Measurements from ENCODE around the gene ABCG1. TPM values are rescaled to one million over a fixed set of nuclear protein-coding genes. Genes with fewer than 3 reads are reported as not detected.

Gene ABCG1
- total and polyA plus RNA-seq, 2 donors (not counting 3 experiments of a cell fraction or from before 2014, with no cell fraction given) = 6.7 to 19.6 TPM

- peaks cover 2 to 11% of the 10 kb centered on the region in 2 experiments for H3K27me3 ChIP-seq (ENCODE audit: control insufficient read depth in 2 of 2, insufficient read depth in 2 of 2, low read length in 2 of 2)
- FAIRE-seq (no peak), DNase-seq (ENCODE audit: low read depth, low spot score) (no peak)
- no peaks in the 10 kb centered on the region for H3K9me1 ChIP-seq (replicated peaks; ENCODE audit: control insufficient read depth, extremely low read depth, insufficient read depth, low read length)
- H3K9ac ChIP-seq (replicated peaks; ENCODE audit: extremely low read depth, insufficient read depth, low read length) = no peak overlapping the region
- dilution Hi-C loops (cut with MboI; ENCODE audit: extremely low pct_ligation_motif_present, low sequenced_read_pairs) (no loop called here), intact Hi-C loops (cut with micrococcal nuclease) (no loop called here)
- TF ChIP-seq GATA2 (IDR thresholded peaks at IDR 0.05; ENCODE audit: insufficient read depth, insufficient read length, low read depth, low read length) = no peak
- POLR2A ChIA-PET = no interaction called here
- H3K27ac ChIP-seq (ENCODE audit: insufficient read depth, low read depth, low read length) = no peak overlapping the region
- no peak overlapping the region for H3K4me3 ChIP-seq (replicated peaks in 1 of 3; ENCODE audit: insufficient read depth in 1 of 3, low read depth in 1 of 3, low read length in 3 of 3)
- no TSS peak for BruUV-seq (replicated peaks)
- CTCF ChIA-PET = interaction anchor here (1.1 to 3.1 kb wide), 4 partner anchors 16 to 39 kb away, joined by 3 to 10 read pairs (median 4); no protein-coding TSS in a partner anchor
- no peak overlapping the region for H3K4me2 ChIP-seq (ENCODE audit: insufficient read depth, low read length)
- H4K20me1 ChIP-seq (replicated peaks; ENCODE audit: control insufficient read depth, extremely low read depth, insufficient read depth, low read length) = no peaks in the 10 kb centered on the region
- H3K36me3 ChIP-seq (ENCODE audit: control insufficient read depth in 2 of 2, extremely low read depth in 1 of 2, insufficient read depth in 2 of 2, low read length in 2 of 2) = no peaks in the 10 kb centered on the region
- no peaks in the 10 kb centered on the region for H3K9me3 ChIP-seq (replicated peaks; ENCODE audit: control insufficient read depth, insufficient read depth, low read length)
- no peaks in the 10 kb centered on the region for H3K79me2 ChIP-seq (ENCODE audit: control insufficient read depth, insufficient read depth, low read length)
- no peaks in the 10 kb centered on the region for H3K4me1 ChIP-seq (ENCODE audit: control insufficient read depth, extremely low read depth, insufficient read depth, low read length)
- no peak overlapping the region for H2AFZ ChIP-seq (ENCODE audit: low read depth, low read length)
Observed at GRCh38 chr21:42341776-42342542, 123.0 kb downstream of the ABCG1 start.

GRCh38 chr21:42343101-42343500 is 124.2 kb downstream of the ABCG1 start:
- H3K4me3 ChIP-seq (replicated peaks in 1 of 3; ENCODE audit: insufficient read depth in 1 of 3, low read depth in 1 of 3, low read length in 3 of 3) = no peak overlapping the region
- H3K9ac ChIP-seq (replicated peaks; ENCODE audit: extremely low read depth, insufficient read depth, low read length) = no peak overlapping the region
- FAIRE-seq = no peak
- H3K9me1 ChIP-seq (replicated peaks; ENCODE audit: control insufficient read depth, extremely low read depth, insufficient read depth, low read length) = no peaks in the 10 kb centered on the region
- POLR2A ChIA-PET = no interaction called here
- H3K9me3 ChIP-seq (replicated peaks; ENCODE audit: control insufficient read depth, insufficient read depth, low read length) = no peaks in the 10 kb centered on the region
- DNase-seq (ENCODE audit: low read depth, low spot score) = no peak
- no TSS peak for BruUV-seq (replicated peaks)
- H3K36me3 ChIP-seq (ENCODE audit: control insufficient read depth in 2 of 2, extremely low read depth in 1 of 2, insufficient read depth in 2 of 2, low read length in 2 of 2) = no peaks in the 10 kb centered on the region
- H3K4me2 ChIP-seq (ENCODE audit: insufficient read depth, low read length) = no peak overlapping the region
- H3K27ac ChIP-seq (ENCODE audit: insufficient read depth, low read depth, low read length) = no peak overlapping the region
- no peaks in the 10 kb centered on the region for H4K20me1 ChIP-seq (replicated peaks; ENCODE audit: control insufficient read depth, extremely low read depth, insufficient read depth, low read length)
- no peaks in the 10 kb centered on the region for H3K79me2 ChIP-seq (ENCODE audit: control insufficient read depth, insufficient read depth, low read length)
- dilution Hi-C loops (cut with MboI; ENCODE audit: extremely low pct_ligation_motif_present, low sequenced_read_pairs) (no loop called here), intact Hi-C loops (cut with micrococcal nuclease) (no loop called here)
- CTCF ChIA-PET = interaction anchor here (3.1 kb wide), 1 partner anchor 33 kb away, joined by 10 read pairs; no protein-coding TSS in a partner anchor
- H3K4me1 ChIP-seq (ENCODE audit: control insufficient read depth, extremely low read depth, insufficient read depth, low read length) = no peaks in the 10 kb centered on the region
- TF ChIP-seq POLR2A (IDR thresholded peaks at IDR 0.05; ENCODE audit: low read depth, low read length) = no peak
- TF ChIP-seq, protein P1, sequence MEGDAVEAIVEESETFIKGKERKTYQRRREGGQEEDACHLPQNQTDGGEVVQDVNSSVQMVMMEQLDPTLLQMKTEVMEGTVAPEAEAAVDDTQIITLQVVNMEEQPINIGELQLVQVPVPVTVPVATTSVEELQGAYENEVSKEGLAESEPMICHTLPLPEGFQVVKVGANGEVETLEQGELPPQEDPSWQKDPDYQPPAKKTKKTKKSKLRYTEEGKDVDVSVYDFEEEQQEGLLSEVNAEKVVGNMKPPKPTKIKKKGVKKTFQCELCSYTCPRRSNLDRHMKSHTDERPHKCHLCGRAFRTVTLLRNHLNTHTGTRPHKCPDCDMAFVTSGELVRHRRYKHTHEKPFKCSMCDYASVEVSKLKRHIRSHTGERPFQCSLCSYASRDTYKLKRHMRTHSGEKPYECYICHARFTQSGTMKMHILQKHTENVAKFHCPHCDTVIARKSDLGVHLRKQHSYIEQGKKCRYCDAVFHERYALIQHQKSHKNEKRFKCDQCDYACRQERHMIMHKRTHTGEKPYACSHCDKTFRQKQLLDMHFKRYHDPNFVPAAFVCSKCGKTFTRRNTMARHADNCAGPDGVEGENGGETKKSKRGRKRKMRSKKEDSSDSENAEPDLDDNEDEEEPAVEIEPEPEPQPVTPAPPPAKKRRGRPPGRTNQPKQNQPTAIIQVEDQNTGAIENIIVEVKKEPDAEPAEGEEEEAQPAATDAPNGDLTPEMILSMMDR (IDR thresholded peaks at IDR 0.05; ENCODE audit: extremely low read depth in 1 of 2, insufficient read depth in 1 of 2, low read depth in 1 of 2, low read length in 2 of 2) = no peak
- TF ChIP-seq JUN (IDR thresholded peaks at IDR 0.05; ENCODE audit: borderline replicate concordance, insufficient read depth, insufficient read length, low read depth) = no peak
- no peak for TF ChIP-seq MAX (IDR thresholded peaks at IDR 0.05; ENCODE audit: insufficient read depth, insufficient read length)
- no peak for TF ChIP-seq MYC (IDR thresholded peaks at IDR 0.05; ENCODE audit: low read depth, low read length)
- no peak for TF ChIP-seq FOS (IDR thresholded peaks at IDR 0.05; ENCODE audit: borderline replicate concordance, insufficient read depth, low read length)
- TF ChIP-seq POLR2AphosphoS5 (IDR thresholded peaks at IDR 0.05; ENCODE audit: insufficient read depth, low read depth, low read length) = no peak
- peaks cover 0 to 4% of the 10 kb centered on the region in 2 experiments for H3K27me3 ChIP-seq (ENCODE audit: control insufficient read depth in 2 of 2, insufficient read depth in 2 of 2, low read length in 2 of 2)
- H2AFZ ChIP-seq (ENCODE audit: low read depth, low read length) = no peak overlapping the region

All from endothelial cell of umbilical vein (primary cell).